ENCODE data around the gene ETF1. TPM values are rescaled to one million over a fixed set of nuclear protein-coding genes. Genes with fewer than 3 reads are reported as not detected.

The ETF1 gene
- total RNA-seq, 1 donor from 2014 or later = 205 TPM

DNA sequence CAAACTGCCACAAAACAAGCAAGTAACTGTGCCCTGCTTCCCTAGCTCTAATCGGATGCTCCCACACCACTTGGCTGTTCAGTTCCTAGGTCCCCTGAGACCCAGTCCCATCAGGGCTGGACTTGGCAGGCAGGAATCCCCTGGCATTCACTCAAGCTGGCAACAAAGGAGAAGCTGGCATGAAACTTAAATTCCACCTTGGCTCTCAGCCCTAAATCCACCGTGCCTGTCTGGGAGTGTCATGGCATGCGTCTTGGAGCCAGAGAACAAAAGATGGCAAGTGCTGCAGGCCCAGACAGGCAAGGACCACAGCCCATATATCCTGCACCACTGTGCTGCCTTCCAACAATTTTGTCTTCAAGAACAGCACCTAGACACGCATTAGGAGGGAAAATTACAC is 38.2 kb downstream of the ETF1 start:
- H3K27ac Mint-ChIP-seq = no peak overlapping the region
- intact Hi-C loops (cut with micrococcal nuclease) = no loop called here
- no peak overlapping the region for H3K4me3 Mint-ChIP-seq
- no peaks in the 10 kb centered on the region for H3K27me3 Mint-ChIP-seq
- peaks cover 24% of the 10 kb centered on the region for H3K36me3 Mint-ChIP-seq (ENCODE audit: low read depth)
- H3K4me1 Mint-ChIP-seq = no peaks in the 10 kb centered on the region
- DNase-seq = no peak
- no peaks in the 10 kb centered on the region for H3K9me3 Mint-ChIP-seq

GRCh38 chr5:138503487-138504270 is 39.4 kb downstream of the ETF1 start:
- Mint-ChIP-seq H3K27me3 (no peaks in the 10 kb centered on the region), H3K27ac (no peak overlapping the region), H3K4me3 (no peak overlapping the region), H3K4me1 (no peaks in the 10 kb centered on the region), H3K9me3 (no peaks in the 10 kb centered on the region), H3K36me3 (ENCODE audit: low read depth) (peaks cover 17% of the 10 kb centered on the region)
- DNase-seq = peak; percentile 78
- intact Hi-C loops (cut with micrococcal nuclease) = loop anchor here (1.0 to 2.0 kb wide), 2 partner anchors 39 to 53 kb away; partner anchors contain the start of gene EGR1

DNA sequence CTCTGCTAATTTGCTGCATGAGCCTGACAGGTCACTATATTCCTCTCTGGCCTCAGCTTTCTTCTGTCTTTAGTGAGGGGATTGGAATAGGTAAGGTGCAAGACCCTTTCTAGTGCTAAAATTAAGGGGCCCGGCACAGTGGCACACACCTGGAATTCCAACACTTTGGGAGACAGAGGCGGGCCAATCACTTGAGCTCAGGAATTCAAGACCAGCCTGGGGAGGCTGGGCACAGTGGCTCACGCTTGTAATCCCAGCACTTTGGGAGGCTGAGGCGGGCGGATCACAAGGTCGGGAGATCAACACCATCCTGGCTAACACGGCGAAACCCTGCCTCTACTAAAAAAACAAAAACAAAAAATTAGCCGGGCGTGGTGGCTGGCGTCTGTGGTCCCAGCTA is 40.5 kb downstream of the ETF1 start:
- no peaks in the 10 kb centered on the region for H3K4me1 Mint-ChIP-seq
- H3K36me3 Mint-ChIP-seq (ENCODE audit: low read depth) = peaks cover 6% of the 10 kb centered on the region
- no peaks in the 10 kb centered on the region for H3K27me3 Mint-ChIP-seq
- intact Hi-C loops (cut with micrococcal nuclease) = loop anchor here (2.0 kb wide), 1 partner anchor 38 kb away; the partner anchor contains the start of gene EGR1
- no peak for DNase-seq
- H3K4me3 Mint-ChIP-seq = no peak overlapping the region
- H3K27ac Mint-ChIP-seq = no peak overlapping the region
- no peaks in the 10 kb centered on the region for H3K9me3 Mint-ChIP-seq

DNA sequence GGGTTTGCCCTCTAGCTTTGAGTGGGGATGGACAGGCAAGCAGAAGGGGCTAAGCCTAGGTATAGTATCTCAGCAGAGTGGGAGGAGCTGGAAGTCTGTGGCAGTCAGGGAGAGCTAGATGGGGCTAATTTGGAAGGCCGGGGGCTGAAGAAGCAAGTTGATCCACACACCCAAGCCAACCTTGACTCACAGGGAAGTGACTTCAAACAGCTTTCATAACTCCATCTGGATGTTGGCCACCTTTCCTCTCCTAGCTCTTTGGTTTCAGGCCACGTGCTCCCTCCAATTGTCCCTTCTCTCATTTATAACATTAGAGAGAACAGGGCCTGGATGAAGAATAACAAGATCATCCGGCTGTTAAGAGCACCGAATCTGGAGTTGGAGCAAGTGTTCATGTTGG is 40.9 kb downstream of the ETF1 start:
- no peak for DNase-seq
- peaks cover 2% of the 10 kb centered on the region for H3K36me3 Mint-ChIP-seq (ENCODE audit: low read depth)
- no peaks in the 10 kb centered on the region for H3K4me1 Mint-ChIP-seq
- intact Hi-C loops (cut with micrococcal nuclease) = loop anchor here (2.0 kb wide), 1 partner anchor 37 kb away; the partner anchor contains the start of gene EGR1
- no peak overlapping the region for H3K27ac Mint-ChIP-seq
- no peaks in the 10 kb centered on the region for H3K27me3 Mint-ChIP-seq
- H3K4me3 Mint-ChIP-seq = no peak overlapping the region
- no peaks in the 10 kb centered on the region for H3K9me3 Mint-ChIP-seq

DNA sequence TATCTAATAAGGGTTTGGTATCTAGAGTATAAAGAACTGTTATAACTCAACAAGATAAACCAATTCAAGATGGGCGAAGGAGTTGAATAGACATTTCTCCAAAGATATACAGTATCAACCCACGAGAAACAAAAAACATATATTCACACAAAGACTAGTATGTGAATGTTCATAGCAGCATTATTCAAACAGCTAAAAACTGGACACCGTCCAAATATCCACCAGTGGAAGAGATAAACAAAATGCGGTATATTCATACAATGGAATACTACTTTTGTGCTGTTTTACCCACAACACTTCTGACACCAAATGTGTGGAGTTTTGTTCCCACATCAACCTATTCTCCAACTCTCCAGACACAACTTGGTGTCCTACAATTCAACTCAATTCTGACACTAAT is 44.7 kb downstream of the ETF1 start:
- no peak overlapping the region for H3K4me3 Mint-ChIP-seq
- H3K27me3 Mint-ChIP-seq = no peaks in the 10 kb centered on the region
- DNase-seq = no peak
- peaks cover 4% of the 10 kb centered on the region for H3K4me1 Mint-ChIP-seq
- H3K27ac Mint-ChIP-seq = no peak overlapping the region
- H3K36me3 Mint-ChIP-seq (ENCODE audit: low read depth) = no peaks in the 10 kb centered on the region
- intact Hi-C loops (cut with micrococcal nuclease) = no loop called here
- H3K9me3 Mint-ChIP-seq = no peaks in the 10 kb centered on the region

- peaks cover 14% of the 10 kb centered on the region for H3K4me1 Mint-ChIP-seq
- DNase-seq = no peak
- no peaks in the 10 kb centered on the region for H3K36me3 Mint-ChIP-seq (ENCODE audit: low read depth)
- no peak overlapping the region for H3K27ac Mint-ChIP-seq
- H3K4me3 Mint-ChIP-seq = no peak overlapping the region
- intact Hi-C loops (cut with micrococcal nuclease) = no loop called here
- H3K9me3 Mint-ChIP-seq = no peaks in the 10 kb centered on the region
- H3K27me3 Mint-ChIP-seq = peaks cover 13% of the 10 kb centered on the region
Measured at GRCh38 chr5:138495351-138495750, 47.7 kb downstream of the ETF1 start.

DNA sequence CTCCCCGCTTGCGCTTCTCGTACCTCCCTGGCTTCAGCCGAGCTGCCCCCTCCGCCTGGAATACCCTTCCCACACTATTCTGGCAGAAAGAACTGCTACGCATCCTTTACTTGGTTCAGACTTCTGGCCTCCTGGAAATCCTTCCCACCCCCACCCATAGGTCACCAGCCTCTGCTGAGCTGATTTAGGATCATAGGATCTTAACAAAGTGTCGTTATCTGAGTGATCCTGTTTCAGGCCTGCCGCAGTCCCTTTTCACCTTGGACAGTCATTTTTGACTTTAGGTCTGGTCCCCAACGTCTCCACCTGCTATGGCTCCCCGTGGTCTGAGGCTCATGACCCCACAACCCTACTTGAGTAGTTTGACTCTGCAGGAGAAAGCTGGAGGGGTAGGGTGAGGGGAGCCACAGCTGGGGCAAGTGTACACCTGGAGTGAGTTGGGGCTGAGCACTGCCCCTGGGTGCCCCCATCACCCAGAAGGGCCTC is 50.4 kb downstream of the ETF1 start:
- Mint-ChIP-seq H3K9me3 (no peaks in the 10 kb centered on the region), H3K27ac (no peak overlapping the region), H3K27me3 (peaks cover 30% of the 10 kb centered on the region), H3K4me3 (peak overlapping the region; percentile 90), H3K36me3 (ENCODE audit: low read depth) (no peaks in the 10 kb centered on the region), H3K4me1 (peaks cover 18% of the 10 kb centered on the region)
- peak; percentile 58 for DNase-seq
- intact Hi-C loops (cut with micrococcal nuclease) = loop anchor here (1.0 to 2.0 kb wide), 2 partner anchors 27 to 50 kb away; partner anchors contain the start of genes EGR1 and ETF1

DNA sequence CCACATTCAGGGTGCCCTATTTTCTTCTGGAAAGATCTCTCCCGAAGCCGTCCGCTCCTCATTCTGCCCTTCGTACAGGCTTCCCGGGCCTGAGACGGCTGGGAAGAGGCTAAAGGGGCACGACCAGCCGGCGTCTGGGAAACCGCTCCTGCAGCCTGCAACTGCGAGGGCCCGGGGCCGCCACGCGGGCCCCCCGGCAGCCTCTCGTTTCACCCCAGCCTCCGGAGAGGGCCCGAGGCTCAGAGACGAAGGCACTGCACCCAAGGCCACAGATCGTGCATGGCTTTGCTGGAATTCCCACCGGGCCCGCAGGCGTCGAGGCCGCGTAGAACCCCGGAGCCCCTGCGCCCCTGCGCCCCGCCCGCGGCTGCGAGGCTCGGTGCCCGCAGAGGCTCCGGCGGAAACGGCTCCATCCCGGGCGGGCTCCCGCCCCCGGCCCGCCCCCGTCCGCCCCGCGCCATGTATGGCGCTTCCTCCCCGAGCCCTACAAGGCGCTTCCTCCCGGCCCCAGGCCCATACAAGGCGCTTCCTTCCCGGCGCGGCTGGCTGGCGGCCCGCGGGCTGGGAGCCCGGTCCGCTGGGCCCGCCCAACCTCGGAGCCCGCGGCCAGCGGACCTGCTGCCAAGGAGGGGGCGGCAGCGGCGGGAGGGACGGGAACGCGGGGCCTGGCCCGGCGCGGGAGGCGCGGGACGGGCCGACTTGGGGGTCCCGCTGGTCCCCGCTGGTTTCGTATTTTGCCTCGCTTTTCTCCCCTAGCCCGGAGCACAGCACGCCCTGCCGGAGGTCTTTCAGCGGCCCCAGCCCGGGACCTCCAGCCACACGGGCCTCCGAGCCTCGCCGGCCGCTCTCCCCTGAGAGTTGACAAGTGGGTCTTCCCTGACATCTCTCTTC is 51.1 kb downstream of the ETF1 start:
- Mint-ChIP-seq H3K36me3 (ENCODE audit: low read depth) (no peaks in the 10 kb centered on the region), H3K27me3 (peaks cover 30% of the 10 kb centered on the region), H3K4me3 (peak overlapping the region; percentile 90), H3K9me3 (no peaks in the 10 kb centered on the region), H3K4me1 (peaks cover 18% of the 10 kb centered on the region), H3K27ac (no peak overlapping the region)
- intact Hi-C loops (cut with micrococcal nuclease) = loop anchor here (1.0 to 2.0 kb wide), 2 partner anchors 27 to 51 kb away; partner anchors contain the start of genes EGR1 and ETF1
- DNase-seq = peak; percentile 96

DNA sequence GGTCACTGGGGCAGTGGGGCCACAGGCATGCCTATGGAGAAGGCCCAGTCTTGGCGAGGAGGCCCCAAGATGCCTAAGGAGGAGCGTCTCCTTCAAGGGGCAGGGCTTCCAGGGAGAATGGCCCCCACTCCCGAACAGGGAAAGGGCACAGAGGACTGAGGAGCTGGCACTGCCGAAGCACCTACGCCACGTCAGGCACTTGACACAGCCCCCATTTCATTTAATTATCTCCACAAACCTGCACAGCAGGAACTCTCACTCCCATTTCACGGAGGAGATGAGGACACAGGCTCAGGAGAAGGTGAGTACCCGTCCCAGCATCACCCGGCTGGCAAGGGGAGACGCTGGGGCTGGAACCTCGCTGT is 51.8 kb downstream of the ETF1 start:
- H3K27me3 Mint-ChIP-seq = peaks cover 30% of the 10 kb centered on the region

GRCh38 chr5:138490648-138491283 is 52.3 kb downstream of the ETF1 start:
- H3K4me3 Mint-ChIP-seq = peak overlapping the region; percentile 22
- no peaks in the 10 kb centered on the region for H3K36me3 Mint-ChIP-seq (ENCODE audit: low read depth)
- intact Hi-C loops (cut with micrococcal nuclease) = no loop called here
- H3K9me3 Mint-ChIP-seq = no peaks in the 10 kb centered on the region
- peaks cover 18% of the 10 kb centered on the region for H3K4me1 Mint-ChIP-seq
- DNase-seq = no peak
- peaks cover 30% of the 10 kb centered on the region for H3K27me3 Mint-ChIP-seq
- no peak overlapping the region for H3K27ac Mint-ChIP-seq

More for the DNA sequence above, 51.8 kb downstream of the ETF1 start:
- Mint-ChIP-seq H3K9me3 (no peaks in the 10 kb centered on the region), H3K4me1 (peaks cover 18% of the 10 kb centered on the region), H3K36me3 (ENCODE audit: low read depth) (no peaks in the 10 kb centered on the region), H3K27ac (no peak overlapping the region), H3K4me3 (peak overlapping the region; percentile 34)
- DNase-seq = no peak
- intact Hi-C loops (cut with micrococcal nuclease) = no loop called here

DNA sequence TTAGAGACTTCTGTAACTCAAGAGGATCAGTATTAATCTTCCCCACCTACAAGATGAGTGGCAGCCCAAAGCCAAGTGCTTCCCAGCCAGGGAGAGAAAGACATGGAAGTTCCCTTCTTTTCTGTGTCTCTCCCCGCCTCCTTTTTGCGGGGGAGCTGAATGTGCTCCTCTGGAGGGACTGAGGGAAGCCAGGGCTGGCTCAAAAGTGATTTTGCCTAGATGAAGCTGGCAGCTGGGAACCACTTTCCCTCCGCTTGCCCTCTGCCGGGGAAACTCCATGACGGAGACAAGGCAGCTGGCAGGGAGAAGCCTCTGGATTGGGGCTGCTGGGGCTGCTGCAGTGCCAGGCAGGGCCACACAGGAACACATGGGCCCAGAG is 53.4 kb downstream of the ETF1 start:
- Mint-ChIP-seq H3K4me3 (no peak overlapping the region), H3K27me3 (peaks cover 32% of the 10 kb centered on the region), H3K36me3 (ENCODE audit: low read depth) (no peaks in the 10 kb centered on the region), H3K27ac (no peak overlapping the region), H3K4me1 (peaks cover 15% of the 10 kb centered on the region), H3K9me3 (no peaks in the 10 kb centered on the region)
- intact Hi-C loops (cut with micrococcal nuclease) = no loop called here
- no peak for DNase-seq

DNA sequence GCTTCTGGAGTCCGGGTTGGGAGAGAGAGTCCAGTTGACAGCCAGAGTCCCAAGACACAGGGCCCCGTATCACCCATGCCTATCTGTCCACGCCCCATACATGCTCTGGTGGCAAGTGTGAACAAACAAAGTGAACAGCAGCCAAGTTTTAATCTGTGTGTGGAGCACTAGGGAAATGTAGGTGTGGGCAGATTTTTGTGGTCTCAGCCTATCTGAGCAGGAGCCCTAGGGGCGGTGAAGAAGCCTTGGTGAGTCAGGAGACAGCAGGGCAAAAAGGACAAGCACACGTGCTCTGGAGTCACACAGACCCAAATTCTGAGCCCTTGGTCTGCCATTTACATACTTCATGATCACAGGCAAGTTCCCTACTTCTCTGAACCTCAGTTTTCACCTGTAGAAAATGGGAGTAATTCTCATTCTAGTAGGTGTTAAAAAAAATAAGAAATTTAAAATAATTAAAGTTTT is 54.5 kb downstream of the ETF1 start:
- no peaks in the 10 kb centered on the region for H3K9me3 Mint-ChIP-seq
- H3K36me3 Mint-ChIP-seq (ENCODE audit: low read depth) = no peaks in the 10 kb centered on the region
- peaks cover 15% of the 10 kb centered on the region for H3K4me1 Mint-ChIP-seq
- intact Hi-C loops (cut with micrococcal nuclease) = no loop called here
- no peak for DNase-seq
- no peak overlapping the region for H3K27ac Mint-ChIP-seq
- H3K4me3 Mint-ChIP-seq = no peak overlapping the region
- peaks cover 34% of the 10 kb centered on the region for H3K27me3 Mint-ChIP-seq

- Mint-ChIP-seq H3K27ac (no peak overlapping the region), H3K4me1 (no peaks in the 10 kb centered on the region), H3K36me3 (ENCODE audit: low read depth) (no peaks in the 10 kb centered on the region), H3K27me3 (peaks cover 7% of the 10 kb centered on the region), H3K9me3 (no peaks in the 10 kb centered on the region), H3K4me3 (no peak overlapping the region)
- intact Hi-C loops (cut with micrococcal nuclease) = no loop called here
- no peak for DNase-seq
Measured at GRCh38 chr5:138482638-138483037, 60.4 kb downstream of the ETF1 start.

Measured in activated CD4-positive, alpha-beta T cell treated with anti-CD3 and anti-CD28 coated beads, Interleukin-2, amount 10 ng/mL, durations not matched to agents 24 days and 14 days (primary cell).